GM23338 (cell line): ENCODE data around the gene APC2. TPM values are rescaled to one million over a fixed set of nuclear protein-coding genes. Genes with fewer than 3 reads are reported as not detected.

ENCODE experiments used
- ATAC-seq: fragments of 200-7000 bp; cut with Tn5 transposase; 3 replicates; pipeline ENCODE4 v1.9.1; 2020
- DNase-seq: peaks from one replicate; pipeline ENCODE4 v3.0.0-alpha.2; 2015; ENCODE audit warnings: low spot score
- H2AFZ ChIP-seq: fragments of 200-600 bp; sonication (generic); 2 replicates; pipeline ENCODE4 v1.8.0; 2016; ENCODE audit warnings: antibody characterized with exemption, mild to moderate bottlenecking, moderate library complexity
- H3F3A ChIP-seq: fragments of 200-600 bp; sonication (generic); replicated peaks from 2 replicates; pipeline ENCODE4 v1.8.0; 2017; ENCODE audit warnings: antibody characterized with exemption, mixed run types, low read depth
- H3K27ac ChIP-seq: fragments of 200-600 bp; sonication (generic); 2 replicates; pipeline ENCODE4 v1.6.1; 2016; ENCODE audit warnings: low read depth
- H3K27me3 ChIP-seq: fragments of 200-600 bp; sonication (generic); 2 replicates; pipeline ENCODE4 v1.8.0; 2016; ENCODE audit warnings: mild to moderate bottlenecking, mixed run types, moderate library complexity; ENCODE audit not compliant: insufficient read depth
- H3K36me3 ChIP-seq: fragments of 200-600 bp; sonication (generic); 2 replicates; pipeline ENCODE4 v1.8.0; 2016; ENCODE audit warnings: mild to moderate bottlenecking; ENCODE audit not compliant: insufficient read depth
- H3K4me1 ChIP-seq: fragments of 200-600 bp; sonication (generic); 2 replicates; pipeline ENCODE4 v1.8.0; 2016; ENCODE audit warnings: mild to moderate bottlenecking, moderate library complexity; ENCODE audit not compliant: insufficient read depth
- H3K4me2 ChIP-seq: fragments of 200-600 bp; sonication (generic); 2 replicates; pipeline ENCODE4 v1.7.1; 2017; ENCODE audit warnings: mixed run types
- H3K4me3 ChIP-seq: fragments of 200-600 bp; sonication (generic); 2 replicates; pipeline ENCODE4 v1.6.1; 2016; ENCODE audit warnings: mixed run types
- H3K79me2 ChIP-seq: fragments of 200-600 bp; sonication (generic); replicated peaks from 2 replicates; pipeline ENCODE4 v1.8.0; 2017; ENCODE audit warnings: mild to moderate bottlenecking; ENCODE audit not compliant: insufficient read depth
- H3K9me2 ChIP-seq: fragments of 200-600 bp; sonication (generic); 2 replicates; pipeline ENCODE4 v1.8.0; 2017; ENCODE audit not compliant: insufficient read depth
- H4K20me1 ChIP-seq: fragments of 200-600 bp; sonication (generic); replicated peaks from 2 replicates; pipeline ENCODE4 v1.8.0; 2017; ENCODE audit warnings: mild to moderate bottlenecking; ENCODE audit not compliant: insufficient read depth
- H3K27ac Mint-ChIP-seq: 2 replicates; pipeline ENCODE4 v1.8.0; 2020; ENCODE audit warnings: inconsistent platforms, mild to moderate bottlenecking, moderate library complexity, mixed read lengths
- H3K27me3 Mint-ChIP-seq: 3 replicates; pipeline ENCODE4 v1.8.0; 2022; ENCODE audit warnings: low read depth, mild to moderate bottlenecking, moderate library complexity, mixed read lengths, inconsistent platforms; ENCODE audit not compliant: insufficient read depth, poor library complexity
- H3K36me3 Mint-ChIP-seq: 3 replicates; pipeline ENCODE4 v1.8.0; 2021; ENCODE audit warnings: low read depth, mild to moderate bottlenecking, inconsistent platforms, moderate library complexity, mixed read lengths
- H3K4me1 Mint-ChIP-seq: 3 replicates; pipeline ENCODE4 v1.8.0; 2020; ENCODE audit warnings: mild to moderate bottlenecking, inconsistent platforms, mixed read lengths
- H3K4me3 Mint-ChIP-seq: 3 replicates; pipeline ENCODE4 v1.8.0; 2021; ENCODE audit warnings: moderate library complexity, mild to moderate bottlenecking, inconsistent platforms, mixed read lengths
- H3K9me3 Mint-ChIP-seq: 3 replicates; pipeline ENCODE4 v1.8.0; 2020; ENCODE audit warnings: moderate library complexity, mild to moderate bottlenecking, inconsistent platforms, mixed read lengths
- CTCF ChIP-seq, 2 experiments: fragments of 200-600 bp in 1 of 2; sonication (generic) in 1 of 2; conservative IDR thresholded peaks; 2 replicates each; pipeline versions ENCODE4 v1.5.1 to v1.6.1; 2016 to 2017; ENCODE audit warnings: antibody characterized with exemption in 2 of 2, low read depth in 2 of 2, mild to moderate bottlenecking in 2 of 2, moderate library complexity in 1 of 2
- NANOG ChIP-seq: IDR thresholded peaks from 2 replicates; pipeline ENCODE4 v1.6.1; 2016; ENCODE audit warnings: antibody characterized with exemption, borderline replicate concordance
- STAT1 ChIP-seq: IDR thresholded peaks from one replicate; pipeline ENCODE4 v1.6.1; 2016; ENCODE audit warnings: antibody characterized with exemption; ENCODE audit not compliant: unreplicated experiment
- ZNF114 ChIP-seq: fragments of 250-450 bp; sonication (Bioruptor Pico); IDR thresholded peaks from 2 replicates; pipeline ENCODE4 v1.5.0; 2020; ENCODE audit warnings: mild to moderate bottlenecking, moderate library complexity
- ZNF462 ChIP-seq: fragments of 250-450 bp; sonication (Bioruptor Pico); IDR thresholded peaks from 2 replicates; pipeline ENCODE4 v1.5.0; 2020; ENCODE audit warnings: mild to moderate bottlenecking, moderate library complexity
- polyA plus RNA-seq: library from polyadenylated mRNA; unstranded; fragments of >200 nt; fragmentation: Nextera tagmentation; extraction: Ambion mirVana; gene quantifications from 2 replicates; pipeline ENCODE4 v1.2.1, GENCODE V29; 2016
- total RNA-seq: library from RNA; depleted of rRNA; stranded (reverse); fragments of >200 nt; shearing (Covaris generic); gene quantifications from 2 replicates; pipeline ENCODE4 v1.2.3, GENCODE V29; 2014

Gene APC2
- total and polyA plus RNA-seq, 2 experiments from 2014 or later: 1.4 to 18.3 TPM

GRCh38 chr19:1421958-1422305 lies 28.0 kb upstream of the APC2 start:
- peaks cover 56% of the 10 kb centered on the region for H4K20me1 ChIP-seq

GRCh38 chr19:1422360-1422759 lies 27.6 kb upstream of the APC2 start:
- Histone ChIP-seq H3F3A (peaks cover 47% of the 10 kb centered on the region), H2AFZ (no peak overlapping the region), H3K4me3 (no peak overlapping the region), H3K4me2 (no peak overlapping the region), H3K4me1 (no peaks in the 10 kb centered on the region; the same call in 1 of the 2 replicates), H3K9me2 (no peaks in the 10 kb centered on the region), H3K27me3 (no peaks in the 10 kb centered on the region), H3K27ac (peak overlapping the region; percentile 55; the same call in 1 of the 2 replicates), H3K79me2 (peaks cover 80% of the 10 kb centered on the region), H3K36me3 (peaks cover 44% of the 10 kb centered on the region), H4K20me1 (peaks cover 51% of the 10 kb centered on the region)
- Mint-ChIP-seq H3K36me3 (peaks cover 84% of the 10 kb centered on the region), H3K4me3 (no peak overlapping the region), H3K4me1 (peaks cover 35% of the 10 kb centered on the region), H3K27ac (no peak overlapping the region; the same call in 1 of the 2 replicates), H3K27me3 (peaks cover 8% of the 10 kb centered on the region), H3K9me3 (no peaks in the 10 kb centered on the region)
- ATAC-seq (no peak), DNase-seq (no peak)
- no peak for TF ChIP-seq ZNF462 (CRISPR knock-in tag)
- TF ChIP-seq ZNF114 (CRISPR knock-in tag): no peak
- TF ChIP-seq CTCF (conservative IDR thresholded peaks at IDR 0.05; ENCODE audit: low read depth in 2 of 2): no peak
- TF ChIP-seq STAT1: no peak

More at GRCh38 chr19:1421958-1422305, 28.0 kb upstream of the APC2 start:
- DNase-seq (no peak), ATAC-seq (no peak)
- peaks cover 86% of the 10 kb centered on the region for H3K36me3 Mint-ChIP-seq
- Histone ChIP-seq H3K4me3 (no peak overlapping the region), H3K36me3 (peaks cover 42% of the 10 kb centered on the region), H3F3A (peaks cover 47% of the 10 kb centered on the region), H2AFZ (no peak overlapping the region), H3K4me1 (peaks cover under 1% of the 10 kb centered on the region; the same call in 1 of the 2 replicates), H3K9me2 (no peaks in the 10 kb centered on the region), H3K27me3 (no peaks in the 10 kb centered on the region), H3K4me2 (no peak overlapping the region), H3K27ac (peak overlapping the region; percentile 19; the same call in 1 of the 2 replicates), H3K79me2 (peaks cover 83% of the 10 kb centered on the region)
- no peaks in the 10 kb centered on the region for H3K9me3 Mint-ChIP-seq
- peaks cover 40% of the 10 kb centered on the region for H3K4me1 Mint-ChIP-seq
- no peak overlapping the region for H3K4me3 Mint-ChIP-seq
- no peak overlapping the region for H3K27ac Mint-ChIP-seq
- peaks cover 10% of the 10 kb centered on the region for H3K27me3 Mint-ChIP-seq
- TF ChIP-seq NANOG: no peak
